SK-N-SH (cell line): ENCODE measurements around the gene SERINC2. TPM values are rescaled to one million over a fixed set of nuclear protein-coding genes. Genes with fewer than 3 reads are reported as not detected.

ENCODE experiments used
- CTCF ChIA-PET: fragments of 300-600, 350-600 bp; formaldehyde crosslinking; extraction: SDS; loops from one replicate; lab custom pipeline; 2021; lab: Yijun Ruan, JAX
- POLR2A ChIA-PET: fragments of 350-600 bp; sonication (Branson Sonifier 250); formaldehyde crosslinking; extraction: SDS; loops from one replicate; lab custom pipeline; 2020; ENCODE audit warnings: antibody characterized with exemption, inconsistent platforms; lab: Yijun Ruan, JAX
- DNase-seq: peaks from one replicate; pipeline ENCODE4 v3.0.0; 2012
- H2AFZ ChIP-seq: fragments of 200-600 bp; sonication (generic); 2 replicates; pipeline ENCODE4 v1.8.1; 2016; ENCODE audit warnings: antibody characterized with exemption, mild to moderate bottlenecking, low read depth
- H3F3A ChIP-seq: fragments of 200-600 bp; sonication (generic); replicated peaks from 2 replicates; pipeline ENCODE3; 2016; ENCODE audit warnings: antibody characterized with exemption, mild to moderate bottlenecking; ENCODE audit not compliant: insufficient read depth
- H3K27ac ChIP-seq, 2 experiments: fragments of 200-500 bp in 1 of 2; fragments of 200-600 bp in 1 of 2; sonication (Bioruptor generic) in 1 of 2; sonication (generic), shearing (Covaris generic) in 1 of 2; 2 replicates each; pipeline versions ENCODE4 v1.5.1 to v1.6.1; 2014 to 2016; ENCODE audit warnings: low read depth in 2 of 2, inconsistent platforms in 1 of 2, low read length in 1 of 2, mild to moderate bottlenecking in 1 of 2, mixed read lengths in 1 of 2
- H3K27me3 ChIP-seq: fragments of 200-600 bp; sonication (generic), shearing (Covaris generic); 2 replicates; pipeline ENCODE4 v1.6.1; 2016; ENCODE audit warnings: mixed run types; ENCODE audit not compliant: insufficient read depth
- H3K36me3 ChIP-seq, 2 experiments: fragments of 200-500 bp in 1 of 2; fragments of 200-600 bp in 1 of 2; sonication (Bioruptor generic) in 1 of 2; sonication (generic) in 1 of 2; replicated peaks in 1 of 2; 2 replicates each; pipeline versions ENCODE3 to v1.5.1; 2014 to 2016; ENCODE audit warnings: low read length in 1 of 2, mild to moderate bottlenecking in 1 of 2; ENCODE audit not compliant: insufficient read depth in 2 of 2, control insufficient read depth in 1 of 2
- H3K4me1 ChIP-seq, 2 experiments: fragments of 200-500 bp in 1 of 2; fragments of 200-600 bp in 1 of 2; sonication (Bioruptor generic) in 1 of 2; sonication (generic), shearing (Covaris generic) in 1 of 2; 2 replicates each; pipeline versions ENCODE4 v1.5.1 to v1.6.1; 2014 to 2016; ENCODE audit warnings: low read depth in 1 of 2, low read length in 1 of 2, mixed run types in 1 of 2; ENCODE audit not compliant: insufficient read depth in 2 of 2, control insufficient read depth in 1 of 2
- H3K4me2 ChIP-seq: fragments of 200-600 bp; sonication (generic), shearing (Covaris generic); 2 replicates; pipeline ENCODE4 v1.6.1; 2017; ENCODE audit warnings: mixed run types
- H3K4me3 ChIP-seq, 2 experiments: fragments of 200-500 bp in 1 of 2; fragments of 200-600 bp in 1 of 2; sonication (Bioruptor generic) in 1 of 2; sonication (generic), shearing (Covaris generic) in 1 of 2; 2 replicates each; pipeline versions ENCODE4 v1.5.1 to v1.8.1; 2014 to 2016; ENCODE audit warnings: low read depth in 2 of 2, inconsistent platforms in 1 of 2, low read length in 1 of 2, mild to moderate bottlenecking in 1 of 2, mixed read lengths in 1 of 2, moderate library complexity in 1 of 2
- H3K79me2 ChIP-seq: fragments of 200-600 bp; sonication (generic); 2 replicates; pipeline ENCODE4 v1.8.1; 2017; ENCODE audit warnings: mild to moderate bottlenecking; ENCODE audit not compliant: insufficient read depth
- H3K9ac ChIP-seq: fragments of 200-600 bp; sonication (generic); 2 replicates; pipeline ENCODE4 v1.6.1; 2017; ENCODE audit warnings: mixed run types
- H3K9me2 ChIP-seq: fragments of 200-600 bp; sonication (generic); 2 replicates; pipeline ENCODE4 v1.6.1; 2017; ENCODE audit warnings: mixed run types
- H3K9me3 ChIP-seq: fragments of 200-600 bp; sonication (generic); 2 replicates; pipeline ENCODE4 v1.6.1; 2017; ENCODE audit warnings: mixed run types, mild to moderate bottlenecking, moderate library complexity
- H4K20me1 ChIP-seq: fragments of 200-600 bp; sonication (generic); 2 replicates; pipeline ENCODE4 v1.6.1; 2017; ENCODE audit warnings: mild to moderate bottlenecking, mixed run types; ENCODE audit not compliant: insufficient read depth
- ELF1 ChIP-seq: IDR thresholded peaks from 2 replicates; pipeline ENCODE4 v1.4.0; 2012
- FOSL2 ChIP-seq: IDR thresholded peaks from 2 replicates; pipeline ENCODE4 v1.4.0; 2012; ENCODE audit warnings: low read depth, mild to moderate bottlenecking, moderate library complexity, borderline replicate concordance
- GATA2 ChIP-seq: sonication (generic); formaldehyde crosslinking; IDR thresholded peaks from 2 replicates; pipeline ENCODE4 v1.5.0; 2020; ENCODE audit warnings: mild to moderate bottlenecking, missing genetic modification reagents
- MEF2A ChIP-seq: IDR thresholded peaks from 2 replicates; pipeline ENCODE4 v1.4.0; 2012; ENCODE audit warnings: low read depth, borderline replicate concordance
- RFX5 ChIP-seq: IDR thresholded peaks from 2 replicates; pipeline ENCODE4 v1.6.1; 2012; ENCODE audit warnings: mild to moderate bottlenecking, improper control_type of control experiment, low read length
- SIN3A ChIP-seq: IDR thresholded peaks from 2 replicates; pipeline ENCODE4 v1.6.1; 2012; ENCODE audit warnings: low read depth, mild to moderate bottlenecking, low read length, moderate library complexity, borderline replicate concordance
- SMC3 ChIP-seq: IDR thresholded peaks from 2 replicates; pipeline ENCODE4 v1.6.1; 2012; ENCODE audit warnings: low read depth, low read length, improper control_type of control experiment
- WGBS: methylation state at CpG from one replicate; pipeline ENCODE4 v1.1.6; 2017; ENCODE audit warnings: low lambda C conversion rate; 5-methylcytosine and 5-hydroxymethylcytosine counted together
- polyA plus RNA-seq, 3 experiments: library from polyadenylated mRNA; depleted of rRNA; stranded (reverse); fragments of >200 nt; gene quantifications; 2 replicates each; pipeline ENCODE4 v1.2.3, GENCODE V29; 2012
- TF ChIP-seq, protein P1 (sequence below): fragments of 150-350 bp; IDR thresholded peaks from 2 replicates; pipeline ENCODE4 v1.6.1; 2016; ENCODE audit warnings: mild to moderate bottlenecking, low read depth, low read length
- TF ChIP-seq, protein P2 (sequence below): IDR thresholded peaks from 2 replicates; pipeline ENCODE4 v1.4.0; 2012; ENCODE audit warnings: low read depth
- TF ChIP-seq, protein P3 (sequence below): IDR thresholded peaks from 2 replicates; pipeline ENCODE4 v1.6.1; 2012; ENCODE audit warnings: mild to moderate bottlenecking, low read depth, low read length, moderate library complexity

SERINC2 gene
- polyA plus RNA-seq, 1 of the 3 experiments (the other 2 are of a cell fraction), result 22.2 TPM

DNA sequence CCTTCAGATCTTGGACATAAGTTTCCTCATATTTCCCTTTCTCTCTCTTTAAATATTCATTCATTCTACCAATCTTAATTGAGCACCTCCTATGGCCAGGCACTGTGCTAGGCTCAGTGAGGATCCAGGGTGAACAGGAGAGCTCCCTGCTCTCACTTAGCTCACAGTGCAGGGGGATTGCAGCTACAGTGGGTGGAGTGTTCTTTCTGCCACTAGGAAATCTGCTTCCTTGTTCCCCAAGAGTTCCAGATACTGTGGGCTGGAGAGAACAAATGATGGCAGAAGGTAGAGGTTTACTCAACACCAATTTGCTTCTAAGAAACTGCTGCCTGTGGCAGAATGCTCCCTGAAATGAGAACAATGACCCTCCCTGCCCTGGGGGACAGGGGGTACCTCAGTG, 35.0 kb upstream of the SERINC2 start:
- ChIA-PET POLR2A (no interaction called here), CTCF (interaction anchor here (12.3 kb wide), 1 partner anchor 195 kb away, joined by 88 read pairs; no protein-coding TSS in a partner anchor)
- TF ChIP-seq SMC3 (no peak), FOSL2 (no peak), RFX5 (no peak), SIN3A (no peak)
- TF ChIP-seq, protein P1, sequence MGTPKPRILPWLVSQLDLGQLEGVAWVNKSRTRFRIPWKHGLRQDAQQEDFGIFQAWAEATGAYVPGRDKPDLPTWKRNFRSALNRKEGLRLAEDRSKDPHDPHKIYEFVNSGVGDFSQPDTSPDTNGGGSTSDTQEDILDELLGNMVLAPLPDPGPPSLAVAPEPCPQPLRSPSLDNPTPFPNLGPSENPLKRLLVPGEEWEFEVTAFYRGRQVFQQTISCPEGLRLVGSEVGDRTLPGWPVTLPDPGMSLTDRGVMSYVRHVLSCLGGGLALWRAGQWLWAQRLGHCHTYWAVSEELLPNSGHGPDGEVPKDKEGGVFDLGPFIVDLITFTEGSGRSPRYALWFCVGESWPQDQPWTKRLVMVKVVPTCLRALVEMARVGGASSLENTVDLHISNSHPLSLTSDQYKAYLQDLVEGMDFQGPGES, result no peak
- TF ChIP-seq, protein P2, sequence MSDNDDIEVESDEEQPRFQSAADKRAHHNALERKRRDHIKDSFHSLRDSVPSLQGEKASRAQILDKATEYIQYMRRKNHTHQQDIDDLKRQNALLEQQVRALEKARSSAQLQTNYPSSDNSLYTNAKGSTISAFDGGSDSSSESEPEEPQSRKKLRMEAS, result no peak
- H4K20me1 ChIP-seq, result no peaks in the 10 kb centered on the region
- H3K79me2 ChIP-seq, result no peaks in the 10 kb centered on the region
- no peaks in the 10 kb centered on the region for H3F3A ChIP-seq
- no peak overlapping the region for H3K27ac ChIP-seq
- H3K4me1 ChIP-seq, result peaks cover 0 to 37% of the 10 kb centered on the region in 2 experiments; a peak in 1 of 4 replicates
- no peak overlapping the region for H3K4me3 ChIP-seq
- no peaks in the 10 kb centered on the region for H3K9me2 ChIP-seq
- no peak overlapping the region for H3K4me2 ChIP-seq
- no peaks in the 10 kb centered on the region for H3K36me3 ChIP-seq
- no peaks in the 10 kb centered on the region for H3K27me3 ChIP-seq
- no peak overlapping the region for H2AFZ ChIP-seq
- H3K9ac ChIP-seq, result no peak overlapping the region
- no peaks in the 10 kb centered on the region for H3K9me3 ChIP-seq
- DNase-seq, result no peak

DNA sequence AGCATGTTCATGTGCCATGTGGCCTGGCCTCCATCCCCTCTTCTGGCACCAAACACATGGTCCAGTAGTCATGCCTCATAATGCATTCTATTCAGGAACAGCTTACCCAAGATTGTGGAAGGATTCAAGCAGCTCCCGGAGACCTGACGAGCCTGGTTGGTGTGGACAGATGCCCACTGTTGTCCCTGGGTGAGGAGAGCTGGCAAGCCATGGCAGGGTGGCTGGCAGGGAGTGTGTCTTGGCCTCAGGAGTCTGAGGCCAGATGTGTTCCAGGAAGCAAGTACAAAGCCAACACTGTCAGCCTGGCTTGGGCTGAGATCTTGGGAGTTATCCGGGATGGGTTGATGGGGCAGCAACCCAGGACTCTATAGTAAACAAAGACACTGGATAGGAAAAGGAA, 32.8 kb upstream of the SERINC2 start:
- CTCF ChIA-PET, result interaction anchor here (1.1 to 2.6 kb wide), 2 partner anchors 15 to 199 kb away, joined by 3 to 10 read pairs; no protein-coding TSS in a partner anchor
- Histone ChIP-seq H3K4me2 (no peak overlapping the region), H3K4me1 (peaks cover 0 to 34% of the 10 kb centered on the region in 2 experiments; a peak in 1 of 4 replicates), H3K36me3 (no peaks in the 10 kb centered on the region), H3K9me2 (no peaks in the 10 kb centered on the region), H3K9ac (no peak overlapping the region), H3K27me3 (no peaks in the 10 kb centered on the region), H3K4me3 (no peak overlapping the region), H3F3A (no peaks in the 10 kb centered on the region), H4K20me1 (no peaks in the 10 kb centered on the region), H3K27ac (no peak overlapping the region), H2AFZ (no peak overlapping the region), H3K79me2 (no peaks in the 10 kb centered on the region), H3K9me3 (no peaks in the 10 kb centered on the region)
- WGBS, result 100% methylated on average over 3 of the region's 3 CpGs
- no peak for DNase-seq
- POLR2A ChIA-PET, result no interaction called here
- TF ChIP-seq ELF1, result no peak
- TF ChIP-seq GATA2 (CRISPR knock-in tag), result no peak
- no peak for TF ChIP-seq FOSL2
- TF ChIP-seq RFX5, result no peak
- no peak for TF ChIP-seq SMC3
- TF ChIP-seq, protein P3, sequence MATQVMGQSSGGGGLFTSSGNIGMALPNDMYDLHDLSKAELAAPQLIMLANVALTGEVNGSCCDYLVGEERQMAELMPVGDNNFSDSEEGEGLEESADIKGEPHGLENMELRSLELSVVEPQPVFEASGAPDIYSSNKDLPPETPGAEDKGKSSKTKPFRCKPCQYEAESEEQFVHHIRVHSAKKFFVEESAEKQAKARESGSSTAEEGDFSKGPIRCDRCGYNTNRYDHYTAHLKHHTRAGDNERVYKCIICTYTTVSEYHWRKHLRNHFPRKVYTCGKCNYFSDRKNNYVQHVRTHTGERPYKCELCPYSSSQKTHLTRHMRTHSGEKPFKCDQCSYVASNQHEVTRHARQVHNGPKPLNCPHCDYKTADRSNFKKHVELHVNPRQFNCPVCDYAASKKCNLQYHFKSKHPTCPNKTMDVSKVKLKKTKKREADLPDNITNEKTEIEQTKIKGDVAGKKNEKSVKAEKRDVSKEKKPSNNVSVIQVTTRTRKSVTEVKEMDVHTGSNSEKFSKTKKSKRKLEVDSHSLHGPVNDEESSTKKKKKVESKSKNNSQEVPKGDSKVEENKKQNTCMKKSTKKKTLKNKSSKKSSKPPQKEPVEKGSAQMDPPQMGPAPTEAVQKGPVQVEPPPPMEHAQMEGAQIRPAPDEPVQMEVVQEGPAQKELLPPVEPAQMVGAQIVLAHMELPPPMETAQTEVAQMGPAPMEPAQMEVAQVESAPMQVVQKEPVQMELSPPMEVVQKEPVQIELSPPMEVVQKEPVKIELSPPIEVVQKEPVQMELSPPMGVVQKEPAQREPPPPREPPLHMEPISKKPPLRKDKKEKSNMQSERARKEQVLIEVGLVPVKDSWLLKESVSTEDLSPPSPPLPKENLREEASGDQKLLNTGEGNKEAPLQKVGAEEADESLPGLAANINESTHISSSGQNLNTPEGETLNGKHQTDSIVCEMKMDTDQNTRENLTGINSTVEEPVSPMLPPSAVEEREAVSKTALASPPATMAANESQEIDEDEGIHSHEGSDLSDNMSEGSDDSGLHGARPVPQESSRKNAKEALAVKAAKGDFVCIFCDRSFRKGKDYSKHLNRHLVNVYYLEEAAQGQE, result no peak
- no peak for TF ChIP-seq MEF2A
